WTC11 (cell line): ENCODE data around the gene GK2. TPM values are rescaled to one million over a fixed set of nuclear protein-coding genes. Genes with fewer than 3 reads are reported as not detected.

Experiments
- ATAC-seq: fragments of 200-7000 bp; cut with Tn5 transposase; 2 replicates; pipeline ENCODE4 v1.10.0; 2021; ENCODE audit warnings: mild to moderate bottlenecking, moderate library complexity
- CTCF ChIA-PET: fragments of 300-600 bp; sonication (Branson Sonifier 250); formaldehyde crosslinking; loops from one replicate; lab custom pipeline; 2021; ENCODE audit warnings: antibody characterized with exemption; lab: Charles Lee
- POLR2A ChIA-PET: fragments of 350-600 bp; sonication (Branson Sonifier 250); formaldehyde crosslinking; loops from one replicate; lab custom pipeline; 2021; ENCODE audit warnings: antibody characterized with exemption; lab: Charles Lee
- DNase-seq: peaks from one replicate; pipeline ENCODE4 v3.0.0; 2021; ENCODE audit warnings: low spot score
- H3K27ac Mint-ChIP-seq: 2 replicates; pipeline ENCODE4 v1.8.0; 2021; ENCODE audit warnings: mixed read lengths
- H3K27me3 Mint-ChIP-seq: 2 replicates; pipeline ENCODE4 v1.8.0; 2021; ENCODE audit warnings: low read depth, mild to moderate bottlenecking, moderate library complexity, mixed read lengths
- H3K36me3 Mint-ChIP-seq: 2 replicates; pipeline ENCODE4 v1.8.0; 2021; ENCODE audit warnings: mixed read lengths
- H3K4me1 Mint-ChIP-seq: 2 replicates; pipeline ENCODE4 v1.8.0; 2022; ENCODE audit warnings: mixed read lengths
- H3K4me3 Mint-ChIP-seq: 2 replicates; pipeline ENCODE4 v1.8.0; 2021; ENCODE audit warnings: mild to moderate bottlenecking, moderate library complexity, mixed read lengths
- H3K9me3 Mint-ChIP-seq: 2 replicates; pipeline ENCODE4 v1.8.0; 2021; ENCODE audit warnings: mixed read lengths
- ATF3 ChIP-seq: sonication (generic); formaldehyde crosslinking; conservative IDR thresholded peaks from 2 replicates; pipeline ENCODE4 v1.8.1; 2022; ENCODE audit warnings: mild to moderate bottlenecking, missing genetic modification reagents
- CBFB ChIP-seq: sonication (generic); formaldehyde crosslinking; IDR thresholded peaks from 2 replicates; pipeline ENCODE4 v1.8.1; 2022; ENCODE audit warnings: mild to moderate bottlenecking, low read depth, missing genetic modification reagents
- CDX4 ChIP-seq: fragments of 250-450 bp; sonication (Bioruptor Pico); IDR thresholded peaks from 2 replicates; pipeline ENCODE4 v1.9.0; 2021; ENCODE audit warnings: moderate library complexity, mild to moderate bottlenecking, inconsistent platforms, borderline replicate concordance
- E2F5 ChIP-seq: sonication (generic); formaldehyde crosslinking; IDR thresholded peaks from 2 replicates; pipeline ENCODE4 v1.8.1; 2022; ENCODE audit warnings: mild to moderate bottlenecking, moderate library complexity, missing genetic modification reagents
- ESRRA ChIP-seq: sonication (generic); formaldehyde crosslinking; IDR thresholded peaks from 2 replicates; pipeline ENCODE4 v1.8.1; 2022; ENCODE audit warnings: mild to moderate bottlenecking, missing genetic modification reagents, borderline replicate concordance
- FOXJ3 ChIP-seq: sonication (generic); formaldehyde crosslinking; IDR thresholded peaks from 2 replicates; pipeline ENCODE4 v1.9.0; 2021; ENCODE audit warnings: missing genetic modification reagents, mild to moderate bottlenecking, borderline replicate concordance
- GTF2I ChIP-seq: fragments of 250-450 bp; sonication (Bioruptor Pico); conservative IDR thresholded peaks from 2 replicates; pipeline ENCODE4 v1.4.0; 2021; ENCODE audit warnings: mild to moderate bottlenecking
- HMGXB4 ChIP-seq: sonication (generic); formaldehyde crosslinking; IDR thresholded peaks from 2 replicates; pipeline ENCODE4 v1.8.1; 2023; ENCODE audit warnings: mild to moderate bottlenecking, moderate library complexity, missing genetic modification reagents
- IRF2 ChIP-seq: sonication (generic); formaldehyde crosslinking; IDR thresholded peaks from 2 replicates; pipeline ENCODE4 v1.8.0; 2022; ENCODE audit warnings: low read depth, missing genetic modification reagents, borderline replicate concordance
- KAT7 ChIP-seq: sonication (generic); formaldehyde crosslinking; IDR thresholded peaks from 2 replicates; pipeline ENCODE4 v1.8.1; 2023; ENCODE audit warnings: missing genetic modification reagents, mild to moderate bottlenecking, borderline replicate concordance
- MAX ChIP-seq: sonication (generic); formaldehyde crosslinking; IDR thresholded peaks from 2 replicates; pipeline ENCODE4 v1.8.0; 2022; ENCODE audit warnings: mild to moderate bottlenecking, missing genetic modification reagents
- MXD4 ChIP-seq: fragments of 250-450 bp; sonication (Bioruptor Pico); IDR thresholded peaks from 2 replicates; pipeline ENCODE4 v1.8.0; 2021; ENCODE audit warnings: mild to moderate bottlenecking, moderate library complexity, borderline replicate concordance
- NFATC4 ChIP-seq: fragments of 250-450 bp; sonication (Bioruptor Pico); IDR thresholded peaks from 2 replicates; pipeline ENCODE4 v1.9.0; 2021; ENCODE audit warnings: mild to moderate bottlenecking
- NR1H2 ChIP-seq: sonication (generic); formaldehyde crosslinking; IDR thresholded peaks from 2 replicates; pipeline ENCODE4 v1.9.0; 2021; ENCODE audit warnings: mild to moderate bottlenecking, moderate library complexity, missing genetic modification reagents
- NR2C2 ChIP-seq: sonication (generic); formaldehyde crosslinking; IDR thresholded peaks from 2 replicates; pipeline ENCODE4 v1.8.0; 2022; ENCODE audit warnings: mild to moderate bottlenecking, missing genetic modification reagents
- RORB ChIP-seq: fragments of 250-450 bp; sonication (Bioruptor Pico); IDR thresholded peaks from 2 replicates; pipeline ENCODE4 v1.9.0; 2021; ENCODE audit warnings: mild to moderate bottlenecking
- SMAD3 ChIP-seq: sonication (generic); formaldehyde crosslinking; IDR thresholded peaks from 2 replicates; pipeline ENCODE4 v1.8.0; 2022; ENCODE audit warnings: missing genetic modification reagents, mild to moderate bottlenecking, borderline replicate concordance
- SP1 ChIP-seq: sonication (generic); formaldehyde crosslinking; conservative IDR thresholded peaks from 2 replicates; pipeline ENCODE4 v1.8.1; 2022; ENCODE audit warnings: missing genetic modification reagents
- ZMAT4 ChIP-seq: fragments of 250-450 bp; sonication (Bioruptor Pico); IDR thresholded peaks from 2 replicates; pipeline ENCODE4 v1.9.0; 2021; ENCODE audit warnings: mild to moderate bottlenecking
- ZNF219 ChIP-seq: sonication (generic); formaldehyde crosslinking; IDR thresholded peaks from 2 replicates; pipeline ENCODE4 v1.8.0; 2023; ENCODE audit warnings: missing genetic modification reagents, mild to moderate bottlenecking, borderline replicate concordance
- ZNF263 ChIP-seq: sonication (generic); formaldehyde crosslinking; IDR thresholded peaks from 2 replicates; pipeline ENCODE4 v1.8.1; 2022; ENCODE audit warnings: low read depth, mild to moderate bottlenecking, moderate library complexity, missing genetic modification reagents
- ZNF317 ChIP-seq: sonication (generic); formaldehyde crosslinking; IDR thresholded peaks from 2 replicates; pipeline ENCODE4 v1.8.1; 2023; ENCODE audit warnings: low read depth, mild to moderate bottlenecking, moderate library complexity, missing genetic modification reagents, borderline replicate concordance
- ZNF425 ChIP-seq: fragments of 250-450 bp; sonication (Bioruptor Pico); conservative IDR thresholded peaks from 2 replicates; pipeline ENCODE4 v1.9.0; 2021; ENCODE audit warnings: mild to moderate bottlenecking
- total RNA-seq: library from RNA; stranded (reverse); gene quantifications from 3 replicates; pipeline ENCODE4 v1.2.3, GENCODE V29; 2021
- TF ChIP-seq, protein P1 (sequence below): sonication (generic); formaldehyde crosslinking; IDR thresholded peaks from 2 replicates; pipeline ENCODE4 v1.8.1; 2022; ENCODE audit warnings: low read depth, mild to moderate bottlenecking, moderate library complexity, missing genetic modification reagents, borderline replicate concordance
- TF ChIP-seq, protein P2 (sequence below): sonication (generic); formaldehyde crosslinking; IDR thresholded peaks from 2 replicates; pipeline ENCODE4 v1.8.1; 2023; ENCODE audit warnings: mild to moderate bottlenecking, missing genetic modification reagents, moderate library complexity
- TF ChIP-seq, protein P3 (sequence below): fragments of 200-600 bp; IDR thresholded peaks from 2 replicates; pipeline ENCODE4 v1.8.0; 2022; ENCODE audit warnings: antibody characterized with exemption

The GK2 gene
- total RNA-seq, 1 experiment from 2014 or later, result not detected

DNA sequence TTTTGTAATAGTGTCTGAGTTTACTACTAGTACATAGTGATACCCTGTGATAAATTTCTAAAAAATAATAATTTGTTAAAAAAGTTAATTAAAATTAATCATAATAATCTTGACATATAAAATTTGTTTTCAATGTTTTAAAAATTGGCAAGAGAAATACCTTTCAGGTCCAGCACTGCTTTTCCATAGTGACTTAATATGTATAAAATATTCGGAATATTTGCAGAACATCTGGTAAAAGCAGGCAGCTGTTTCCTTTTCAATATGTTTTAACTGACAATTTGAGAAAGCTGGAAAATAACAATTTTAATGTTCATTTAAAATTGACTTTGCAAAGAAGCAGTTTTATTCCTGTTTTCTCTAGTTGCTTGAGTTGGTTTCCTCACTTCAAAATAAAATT lies 17.6 kb upstream of the GK2 start:
- no peaks in the 10 kb centered on the region for H3K36me3 Mint-ChIP-seq
- ATAC-seq, result no peak
- H3K4me1 Mint-ChIP-seq, result peaks cover 5% of the 10 kb centered on the region
- no peak overlapping the region for H3K27ac Mint-ChIP-seq
- ChIA-PET POLR2A (no interaction called here), CTCF (no interaction called here)
- H3K27me3 Mint-ChIP-seq, result no peaks in the 10 kb centered on the region
- H3K4me3 Mint-ChIP-seq, result no peak overlapping the region
- H3K9me3 Mint-ChIP-seq, result peaks cover 5% of the 10 kb centered on the region; the same call in 1 of the 2 replicates
- DNase-seq, result no peak
- TF ChIP-seq ZMAT4 (CRISPR knock-in tag) (no peak), SP1 (CRISPR knock-in tag) (no peak), HMGXB4 (CRISPR knock-in tag) (no peak), ZNF425 (CRISPR knock-in tag) (no peak), CBFB (no peak)
- TF ChIP-seq, protein P1, sequence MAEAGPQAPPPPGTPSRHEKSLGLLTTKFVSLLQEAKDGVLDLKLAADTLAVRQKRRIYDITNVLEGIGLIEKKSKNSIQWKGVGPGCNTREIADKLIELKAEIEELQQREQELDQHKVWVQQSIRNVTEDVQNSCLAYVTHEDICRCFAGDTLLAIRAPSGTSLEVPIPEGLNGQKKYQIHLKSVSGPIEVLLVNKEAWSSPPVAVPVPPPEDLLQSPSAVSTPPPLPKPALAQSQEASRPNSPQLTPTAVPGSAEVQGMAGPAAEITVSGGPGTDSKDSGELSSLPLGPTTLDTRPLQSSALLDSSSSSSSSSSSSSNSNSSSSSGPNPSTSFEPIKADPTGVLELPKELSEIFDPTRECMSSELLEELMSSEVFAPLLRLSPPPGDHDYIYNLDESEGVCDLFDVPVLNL, result no peak

DNA sequence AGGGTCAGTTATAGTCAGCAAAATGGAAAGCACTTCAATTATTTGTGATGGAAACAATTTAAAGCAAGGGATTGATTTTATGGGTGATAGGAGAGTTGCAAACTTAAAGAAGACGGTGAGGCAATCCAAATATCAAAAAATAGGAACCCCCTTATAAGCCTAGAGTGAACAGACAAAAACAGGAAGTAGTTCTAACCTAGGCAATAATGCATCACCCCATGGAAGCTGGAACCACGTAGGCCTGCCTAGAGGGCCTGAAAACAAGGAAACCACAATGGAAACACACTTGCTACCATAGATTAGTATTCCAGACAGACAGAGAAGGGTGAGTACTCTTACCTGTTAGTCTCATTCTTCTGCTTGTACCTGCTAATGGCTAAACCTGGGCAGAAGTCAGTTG lies 13.5 kb upstream of the GK2 start:
- CTCF ChIA-PET, result no interaction called here
- DNase-seq (no peak), ATAC-seq (no peak)
- no peaks in the 10 kb centered on the region for H3K36me3 Mint-ChIP-seq
- no peak overlapping the region for H3K27ac Mint-ChIP-seq
- H3K9me3 Mint-ChIP-seq, result peaks cover 23% of the 10 kb centered on the region
- POLR2A ChIA-PET, result no interaction called here
- peaks cover 5% of the 10 kb centered on the region for H3K4me1 Mint-ChIP-seq
- H3K4me3 Mint-ChIP-seq, result no peak overlapping the region
- no peak for TF ChIP-seq RORB
- TF ChIP-seq KAT7, result no peak
- TF ChIP-seq ATF3, result no peak
- no peak for TF ChIP-seq ZNF219 (CRISPR knock-in tag)
- TF ChIP-seq, protein P2, sequence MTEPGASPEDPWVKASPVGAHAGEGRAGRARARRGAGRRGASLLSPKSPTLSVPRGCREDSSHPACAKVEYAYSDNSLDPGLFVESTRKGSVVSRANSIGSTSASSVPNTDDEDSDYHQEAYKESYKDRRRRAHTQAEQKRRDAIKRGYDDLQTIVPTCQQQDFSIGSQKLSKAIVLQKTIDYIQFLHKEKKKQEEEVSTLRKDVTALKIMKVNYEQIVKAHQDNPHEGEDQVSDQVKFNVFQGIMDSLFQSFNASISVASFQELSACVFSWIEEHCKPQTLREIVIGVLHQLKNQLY (CRISPR knock-in tag), result no peak
- TF ChIP-seq ESRRA (CRISPR knock-in tag), result no peak
- TF ChIP-seq E2F5 (CRISPR knock-in tag), result no peak
- TF ChIP-seq NFATC4 (CRISPR knock-in tag), result no peak
- no peak for TF ChIP-seq CDX4 (CRISPR knock-in tag)
- no peak for TF ChIP-seq ZNF317 (CRISPR knock-in tag)
- TF ChIP-seq GTF2I (CRISPR knock-in tag), result no peak
- TF ChIP-seq FOXJ3 (CRISPR knock-in tag), result no peak
- TF ChIP-seq, protein P3, sequence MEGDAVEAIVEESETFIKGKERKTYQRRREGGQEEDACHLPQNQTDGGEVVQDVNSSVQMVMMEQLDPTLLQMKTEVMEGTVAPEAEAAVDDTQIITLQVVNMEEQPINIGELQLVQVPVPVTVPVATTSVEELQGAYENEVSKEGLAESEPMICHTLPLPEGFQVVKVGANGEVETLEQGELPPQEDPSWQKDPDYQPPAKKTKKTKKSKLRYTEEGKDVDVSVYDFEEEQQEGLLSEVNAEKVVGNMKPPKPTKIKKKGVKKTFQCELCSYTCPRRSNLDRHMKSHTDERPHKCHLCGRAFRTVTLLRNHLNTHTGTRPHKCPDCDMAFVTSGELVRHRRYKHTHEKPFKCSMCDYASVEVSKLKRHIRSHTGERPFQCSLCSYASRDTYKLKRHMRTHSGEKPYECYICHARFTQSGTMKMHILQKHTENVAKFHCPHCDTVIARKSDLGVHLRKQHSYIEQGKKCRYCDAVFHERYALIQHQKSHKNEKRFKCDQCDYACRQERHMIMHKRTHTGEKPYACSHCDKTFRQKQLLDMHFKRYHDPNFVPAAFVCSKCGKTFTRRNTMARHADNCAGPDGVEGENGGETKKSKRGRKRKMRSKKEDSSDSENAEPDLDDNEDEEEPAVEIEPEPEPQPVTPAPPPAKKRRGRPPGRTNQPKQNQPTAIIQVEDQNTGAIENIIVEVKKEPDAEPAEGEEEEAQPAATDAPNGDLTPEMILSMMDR, result no peak
- no peak for TF ChIP-seq MXD4
- TF ChIP-seq IRF2, result no peak
- TF ChIP-seq MAX (CRISPR knock-in tag), result no peak
- TF ChIP-seq ZNF263 (CRISPR knock-in tag), result no peak
- TF ChIP-seq NR2C2 (CRISPR knock-in tag), result no peak
- no peak for TF ChIP-seq SMAD3
- TF ChIP-seq NR1H2, result no peak
- H3K27me3 Mint-ChIP-seq, result no peaks in the 10 kb centered on the region
